ENCODE data around the gene PTPRD.

PTPRD gene

DNA sequence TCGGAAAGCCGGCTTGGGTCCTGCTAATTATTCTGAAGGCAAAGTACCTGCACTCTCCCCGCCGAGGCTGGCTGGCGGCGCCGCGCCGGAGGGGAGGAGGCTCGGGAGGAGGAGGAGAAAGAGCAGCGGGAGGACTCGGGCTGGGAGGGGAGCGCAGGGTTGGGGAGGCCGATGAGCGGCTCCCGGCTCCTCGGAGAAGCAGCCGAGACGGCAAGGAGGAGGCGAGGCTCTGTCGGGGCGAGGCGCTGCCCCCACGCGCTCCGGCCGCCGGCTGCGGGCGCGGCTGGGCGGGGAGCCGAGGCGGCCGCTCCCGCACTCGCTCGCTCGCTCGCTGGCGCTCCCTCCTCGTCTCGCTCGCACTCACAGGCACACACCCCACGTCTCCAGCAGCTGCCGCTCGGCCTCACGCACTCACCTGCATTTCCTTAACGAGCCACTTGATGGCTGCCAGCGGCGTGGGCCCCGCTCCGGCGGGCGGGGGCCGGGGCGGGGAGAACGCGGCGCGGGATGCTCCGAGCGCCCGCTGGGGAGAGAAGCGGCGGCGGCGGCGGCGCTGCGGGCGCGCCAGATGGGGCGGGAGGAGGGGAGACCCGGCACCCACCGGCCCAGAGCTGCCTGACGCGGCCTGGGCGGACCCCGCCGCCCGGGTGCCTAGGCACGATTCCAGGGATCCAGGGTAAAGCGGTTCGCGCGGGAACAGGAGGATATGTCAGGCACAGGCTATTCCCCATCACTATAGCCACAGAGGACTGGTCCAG lies at the start of gene PTPRD:
Gene PTPRD (minus strand): TSS at position 362 of the 758 bp plus-strand sequence.
- Histone ChIP-seq H3K4me1 (ENCODE audit: low read depth, poor library complexity, severe bottlenecking) (peaks cover 15% of the 10 kb centered on the region), H3K79me2 (ENCODE audit: insufficient read depth, low read depth) (no peaks in the 10 kb centered on the region), H3K4me2 (peak within 1 kb of the TSS; percentile 92), H3K27me3 (ENCODE audit: insufficient read depth, low read depth) (no peaks in the 10 kb centered on the region), H4K20me1 (ENCODE audit: insufficient read depth) (no peaks in the 10 kb centered on the region), H3K9ac (peak within 1 kb of the TSS; percentile 49; the same call in 1 of the 2 replicates), H3K36me3 (ENCODE audit: insufficient read depth) (no peaks in the 10 kb centered on the region), H3K4me3 (IDR thresholded peaks at IDR 0.05; ENCODE audit: insufficient read depth, low read depth, low read length) (no peak within 1 kb of the TSS), H2AFZ (ENCODE audit: low read depth) (peak within 1 kb of the TSS; percentile 98), H3K27ac (peak within 1 kb of the TSS; percentile 31)
- no peak for TF ChIP-seq CTCF (conservative IDR thresholded peaks at IDR 0.05; ENCODE audit: low read depth, low read length)

DNA sequence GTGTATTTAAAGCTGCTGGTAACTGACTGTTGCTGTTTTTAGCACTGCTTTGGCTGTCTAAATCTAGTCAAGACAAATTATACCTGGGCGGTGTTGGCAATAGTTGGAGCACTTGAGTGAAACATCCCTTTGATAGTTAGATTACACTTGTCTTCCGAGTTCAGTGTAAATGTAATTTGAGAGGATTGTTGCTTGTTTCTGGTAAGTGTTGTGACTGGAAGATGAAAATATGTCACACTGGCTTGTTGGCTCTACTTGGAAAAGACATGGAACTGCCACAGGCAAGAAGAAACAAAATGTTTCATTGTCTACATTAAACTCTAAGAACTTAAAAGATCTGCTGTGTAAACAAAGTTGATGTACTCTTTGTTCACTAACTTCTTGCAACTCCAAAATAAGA lies 49.2 kb upstream of the PTPRD start:
- Histone ChIP-seq H3K27ac (no peak overlapping the region), H3K36me3 (ENCODE audit: insufficient read depth) (no peaks in the 10 kb centered on the region), H3K9ac (no peak overlapping the region), H3K4me1 (ENCODE audit: low read depth, poor library complexity, severe bottlenecking) (no peaks in the 10 kb centered on the region), H4K20me1 (ENCODE audit: insufficient read depth) (no peaks in the 10 kb centered on the region), H2AFZ (ENCODE audit: low read depth) (no peak overlapping the region), H3K4me2 (no peak overlapping the region), H3K4me3 (IDR thresholded peaks at IDR 0.05; ENCODE audit: insufficient read depth, low read depth, low read length) (no peak overlapping the region), H3K79me2 (ENCODE audit: insufficient read depth, low read depth) (no peaks in the 10 kb centered on the region), H3K27me3 (ENCODE audit: insufficient read depth, low read depth) (no peaks in the 10 kb centered on the region)
- TF ChIP-seq CTCF (conservative IDR thresholded peaks at IDR 0.05; ENCODE audit: low read depth, low read length), result no peak

- Histone ChIP-seq H3K79me2 (ENCODE audit: insufficient read depth, low read depth) (no peaks in the 10 kb centered on the region), H2AFZ (ENCODE audit: low read depth) (no peak overlapping the region), H3K36me3 (ENCODE audit: insufficient read depth) (no peaks in the 10 kb centered on the region), H3K9ac (no peak overlapping the region), H4K20me1 (ENCODE audit: insufficient read depth) (no peaks in the 10 kb centered on the region), H3K4me1 (ENCODE audit: low read depth, poor library complexity, severe bottlenecking) (no peaks in the 10 kb centered on the region), H3K4me3 (IDR thresholded peaks at IDR 0.05; ENCODE audit: insufficient read depth, low read depth, low read length) (no peak overlapping the region), H3K4me2 (no peak overlapping the region), H3K27ac (no peak overlapping the region), H3K27me3 (ENCODE audit: insufficient read depth, low read depth) (no peaks in the 10 kb centered on the region)
- TF ChIP-seq CTCF (conservative IDR thresholded peaks at IDR 0.05; ENCODE audit: low read depth, low read length), result no peak
Observed at GRCh38 chr9:10661376-10661775, 48.6 kb upstream of the PTPRD start.

DNA sequence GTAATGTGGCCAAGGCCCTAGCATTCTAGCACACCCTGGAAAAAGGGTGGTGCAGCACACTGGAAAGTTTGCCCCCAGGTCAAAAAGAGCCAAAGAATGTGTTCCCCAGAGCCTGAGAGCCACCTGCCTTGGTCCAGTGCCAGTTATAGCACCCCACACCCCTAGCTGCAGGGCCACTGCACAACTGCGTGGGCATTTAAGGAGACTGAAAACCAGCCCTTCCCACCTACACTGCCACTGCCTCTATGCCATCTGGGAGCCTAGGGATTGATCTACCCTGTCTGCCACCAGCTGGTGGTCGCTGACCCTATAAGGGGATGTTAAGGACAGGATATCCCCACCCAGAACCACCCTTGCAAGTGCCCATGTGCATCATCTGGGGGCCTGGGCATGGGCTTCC lies 38.2 kb upstream of the PTPRD start:
- H3K9ac ChIP-seq, result no peak overlapping the region
- no peaks in the 10 kb centered on the region for H3K4me1 ChIP-seq (ENCODE audit: low read depth, poor library complexity, severe bottlenecking)
- H3K36me3 ChIP-seq (ENCODE audit: insufficient read depth), result no peaks in the 10 kb centered on the region
- H2AFZ ChIP-seq (ENCODE audit: low read depth), result no peak overlapping the region
- H3K27ac ChIP-seq, result no peak overlapping the region
- H3K79me2 ChIP-seq (ENCODE audit: insufficient read depth, low read depth), result no peaks in the 10 kb centered on the region
- H4K20me1 ChIP-seq (ENCODE audit: insufficient read depth), result no peaks in the 10 kb centered on the region
- H3K27me3 ChIP-seq (ENCODE audit: insufficient read depth, low read depth), result no peaks in the 10 kb centered on the region
- H3K4me3 ChIP-seq (IDR thresholded peaks at IDR 0.05; ENCODE audit: insufficient read depth, low read depth, low read length), result no peak overlapping the region
- no peak for TF ChIP-seq CTCF (conservative IDR thresholded peaks at IDR 0.05; ENCODE audit: low read depth, low read length)
- no peak overlapping the region for H3K4me2 ChIP-seq

Data from KMS-11 (cell line).